ENCODE results near the gene PPP3R2. TPM values are rescaled to one million over a fixed set of nuclear protein-coding genes. Genes with fewer than 3 reads are reported as not detected.

The PPP3R2 gene
- polyA plus RNA-seq, 2 donors: not detected

GRCh38 chr9:101574731-101575333 lies 19.9 kb downstream of the PPP3R2 start:
- H3K36me3 ChIP-seq (ENCODE audit: control insufficient read depth in 2 of 2, insufficient read depth in 2 of 2, low read length in 1 of 2): peaks cover 0 to 2% of the 10 kb centered on the region in 2 donors
- no peak overlapping the region for H3K4me3 ChIP-seq (ENCODE audit: low read depth in 1 of 2, low read length in 2 of 2)
- no peaks in the 10 kb centered on the region for H3K4me1 ChIP-seq (ENCODE audit: control insufficient read depth in 2 of 2, insufficient read depth in 2 of 2, low read length in 1 of 2)
- no peak overlapping the region for H3K27ac ChIP-seq (ENCODE audit: low read depth in 2 of 2, low read length in 1 of 2)
- no peaks in the 10 kb centered on the region for H3K27me3 ChIP-seq (ENCODE audit: control insufficient read depth in 1 of 2, insufficient read depth in 2 of 2, low read length in 2 of 2)
- peaks cover 0 to 2% of the 10 kb centered on the region in 2 donors for H3K9me3 ChIP-seq (ENCODE audit: control insufficient read depth in 2 of 2, insufficient read depth in 1 of 2, low read depth in 1 of 2, low read length in 1 of 2)

DNA sequence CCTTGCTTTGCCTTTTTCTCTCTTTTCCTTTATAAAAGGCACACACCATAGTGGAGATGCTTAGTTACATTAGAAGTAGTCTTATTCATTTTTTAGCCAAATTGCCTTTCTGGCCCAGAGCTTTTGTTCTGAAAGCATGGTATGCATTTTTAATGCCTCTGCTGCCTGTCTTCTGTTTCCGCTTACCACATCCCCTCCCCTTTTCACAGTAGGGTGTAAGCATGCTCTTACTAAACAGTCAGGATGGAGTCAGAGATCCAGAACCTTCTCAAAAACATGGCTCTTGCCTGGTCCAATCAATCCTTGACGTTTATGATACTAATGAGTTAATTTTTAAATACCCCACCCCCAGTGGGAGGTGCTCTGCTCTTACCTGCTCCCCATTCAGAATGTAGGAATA lies 22.5 kb downstream of the PPP3R2 start:
- peaks cover 0 to 2% of the 10 kb centered on the region in 2 donors for H3K36me3 ChIP-seq (ENCODE audit: control insufficient read depth in 2 of 2, insufficient read depth in 2 of 2, low read length in 1 of 2)
- H3K4me3 ChIP-seq (ENCODE audit: low read depth in 1 of 2, low read length in 2 of 2): no peak overlapping the region
- no peaks in the 10 kb centered on the region for H3K27me3 ChIP-seq (ENCODE audit: control insufficient read depth in 1 of 2, insufficient read depth in 2 of 2, low read length in 2 of 2)
- no peaks in the 10 kb centered on the region for H3K4me1 ChIP-seq (ENCODE audit: control insufficient read depth in 2 of 2, insufficient read depth in 2 of 2, low read length in 1 of 2)
- WGBS, 2 donors: 53 to 82% methylated on average over 2 of the region's 2 CpGs
- no peaks in the 10 kb centered on the region for H3K9me3 ChIP-seq (ENCODE audit: control insufficient read depth in 2 of 2, insufficient read depth in 1 of 2, low read depth in 1 of 2, low read length in 1 of 2)
- no peak overlapping the region for H3K27ac ChIP-seq (ENCODE audit: low read depth in 2 of 2, low read length in 1 of 2)

DNA sequence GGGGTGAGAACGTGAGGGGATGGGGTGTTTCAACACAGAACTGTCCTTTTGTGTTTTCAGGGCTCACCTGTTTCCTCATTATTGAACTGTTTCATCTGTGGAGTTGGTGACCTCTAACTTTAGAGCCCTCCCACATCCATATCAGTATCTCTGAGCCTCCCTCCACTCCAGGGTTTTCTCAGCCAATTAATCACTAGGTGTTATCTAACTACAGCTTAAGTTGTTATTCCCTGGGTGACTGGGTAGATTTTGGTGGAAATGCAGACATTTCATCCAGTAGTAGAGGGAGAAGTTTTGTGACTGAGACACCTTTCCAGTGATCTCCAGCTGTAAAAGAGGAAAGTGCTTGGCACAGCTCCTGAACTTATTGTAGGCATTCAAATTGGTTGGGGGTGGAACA lies 23.7 kb downstream of the PPP3R2 start:
- Histone ChIP-seq H3K27me3 (ENCODE audit: control insufficient read depth in 1 of 2, insufficient read depth in 2 of 2, low read length in 2 of 2) (no peaks in the 10 kb centered on the region), H3K4me1 (ENCODE audit: control insufficient read depth in 2 of 2, insufficient read depth in 2 of 2, low read length in 1 of 2) (no peaks in the 10 kb centered on the region), H3K9me3 (ENCODE audit: control insufficient read depth in 2 of 2, insufficient read depth in 1 of 2, low read depth in 1 of 2, low read length in 1 of 2) (no peaks in the 10 kb centered on the region), H3K27ac (ENCODE audit: low read depth in 2 of 2, low read length in 1 of 2) (no peak overlapping the region), H3K4me3 (ENCODE audit: low read depth in 1 of 2, low read length in 2 of 2) (no peak overlapping the region), H3K36me3 (ENCODE audit: control insufficient read depth in 2 of 2, insufficient read depth in 2 of 2, low read length in 1 of 2) (peaks cover 0 to 2% of the 10 kb centered on the region in 2 donors)
- WGBS, 2 donors: 67 to 74% methylated on average over 1 of the region's 1 CpG

- Histone ChIP-seq H3K27ac (ENCODE audit: low read depth in 2 of 2, low read length in 1 of 2) (no peak overlapping the region), H3K4me1 (ENCODE audit: control insufficient read depth in 2 of 2, insufficient read depth in 2 of 2, low read length in 1 of 2) (no peaks in the 10 kb centered on the region), H3K36me3 (ENCODE audit: control insufficient read depth in 2 of 2, insufficient read depth in 2 of 2, low read length in 1 of 2) (peaks cover 0 to 2% of the 10 kb centered on the region in 2 donors), H3K27me3 (ENCODE audit: control insufficient read depth in 1 of 2, insufficient read depth in 2 of 2, low read length in 2 of 2) (no peaks in the 10 kb centered on the region), H3K9me3 (ENCODE audit: control insufficient read depth in 2 of 2, insufficient read depth in 1 of 2, low read depth in 1 of 2, low read length in 1 of 2) (no peaks in the 10 kb centered on the region), H3K4me3 (ENCODE audit: low read depth in 1 of 2, low read length in 2 of 2) (no peak overlapping the region)
- WGBS, 2 donors: 76 to 81% methylated on average over 5 of the region's 5 CpGs
These were observed 24.8 kb downstream of the PPP3R2 start for GRCh38 chr9:101569741-101570501.

GRCh38 chr9:101567725-101568350 lies 26.9 kb downstream of the PPP3R2 start:
- 92 to 93% methylated on average over 3 of the region's 3 CpGs for WGBS, 2 donors
- Histone ChIP-seq H3K9me3 (ENCODE audit: control insufficient read depth in 2 of 2, insufficient read depth in 1 of 2, low read depth in 1 of 2, low read length in 1 of 2) (no peaks in the 10 kb centered on the region), H3K4me1 (ENCODE audit: control insufficient read depth in 2 of 2, insufficient read depth in 2 of 2, low read length in 1 of 2) (no peaks in the 10 kb centered on the region), H3K36me3 (ENCODE audit: control insufficient read depth in 2 of 2, insufficient read depth in 2 of 2, low read length in 1 of 2) (peaks cover 4% of the 10 kb centered on the region in 2 donors), H3K27me3 (ENCODE audit: control insufficient read depth in 1 of 2, insufficient read depth in 2 of 2, low read length in 2 of 2) (no peaks in the 10 kb centered on the region), H3K27ac (ENCODE audit: low read depth in 2 of 2, low read length in 1 of 2) (no peak overlapping the region), H3K4me3 (ENCODE audit: low read depth in 1 of 2, low read length in 2 of 2) (no peak overlapping the region)

DNA sequence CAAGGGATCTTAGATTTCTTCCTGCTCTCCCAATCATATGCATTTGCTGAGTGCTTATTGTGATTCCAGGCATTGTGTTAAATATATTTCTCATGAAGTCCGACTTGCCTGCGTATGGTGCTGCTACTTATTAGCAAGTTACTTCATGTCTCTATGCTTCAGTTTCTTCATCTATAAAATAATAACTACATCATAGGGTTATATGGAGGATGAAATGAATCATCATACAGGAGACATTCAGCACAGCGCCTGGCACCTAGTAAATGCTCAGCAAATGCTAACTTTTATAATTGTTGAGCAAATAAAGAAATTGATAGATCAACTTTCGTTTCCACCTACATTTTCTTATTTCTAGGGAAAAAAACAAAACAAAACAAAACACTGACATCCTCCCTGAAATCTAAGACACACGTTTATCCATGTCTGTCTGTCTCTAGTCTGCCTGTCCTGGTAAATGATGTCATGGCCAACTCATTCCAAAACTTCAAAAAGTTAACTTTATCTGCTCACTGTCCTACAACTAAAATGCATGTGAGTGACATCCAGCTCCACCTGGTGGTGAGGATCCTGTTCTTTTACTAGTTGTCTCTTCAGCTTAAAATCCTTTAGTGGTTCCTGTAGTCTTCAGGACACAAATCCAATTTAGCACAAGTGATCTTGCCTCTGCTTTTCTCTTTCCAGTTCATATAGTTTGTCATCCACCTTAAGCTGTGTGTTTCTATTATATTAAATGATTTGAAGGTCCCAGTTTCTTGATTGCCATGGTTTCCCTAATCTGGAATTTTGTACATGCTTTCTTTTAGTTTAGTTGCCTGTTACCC lies 27.7 kb downstream of the PPP3R2 start:
- WGBS, 2 donors: 85 to 86% methylated on average over 5 of the region's 5 CpGs
- H3K36me3 ChIP-seq (ENCODE audit: control insufficient read depth in 2 of 2, insufficient read depth in 2 of 2, low read length in 1 of 2): peaks cover 4 to 8% of the 10 kb centered on the region in 2 donors
- no peaks in the 10 kb centered on the region for H3K9me3 ChIP-seq (ENCODE audit: control insufficient read depth in 2 of 2, insufficient read depth in 1 of 2, low read depth in 1 of 2, low read length in 1 of 2)
- no peaks in the 10 kb centered on the region for H3K27me3 ChIP-seq (ENCODE audit: control insufficient read depth in 1 of 2, insufficient read depth in 2 of 2, low read length in 2 of 2)
- H3K27ac ChIP-seq (ENCODE audit: low read depth in 2 of 2, low read length in 1 of 2): no peak overlapping the region
- H3K4me1 ChIP-seq (ENCODE audit: control insufficient read depth in 2 of 2, insufficient read depth in 2 of 2, low read length in 1 of 2): no peaks in the 10 kb centered on the region
- H3K4me3 ChIP-seq (ENCODE audit: low read depth in 1 of 2, low read length in 2 of 2): no peak overlapping the region

GRCh38 chr9:101564252-101564651 lies 30.5 kb downstream of the PPP3R2 start:
- Histone ChIP-seq H3K9me3 (ENCODE audit: control insufficient read depth in 2 of 2, insufficient read depth in 1 of 2, low read depth in 1 of 2, low read length in 1 of 2) (no peaks in the 10 kb centered on the region), H3K4me3 (ENCODE audit: low read depth in 1 of 2, low read length in 2 of 2) (no peak overlapping the region), H3K36me3 (ENCODE audit: control insufficient read depth in 2 of 2, insufficient read depth in 2 of 2, low read length in 1 of 2) (peaks cover 4 to 8% of the 10 kb centered on the region in 2 donors), H3K27ac (ENCODE audit: low read depth in 2 of 2, low read length in 1 of 2) (no peak overlapping the region), H3K4me1 (ENCODE audit: control insufficient read depth in 2 of 2, insufficient read depth in 2 of 2, low read length in 1 of 2) (no peaks in the 10 kb centered on the region), H3K27me3 (ENCODE audit: control insufficient read depth in 1 of 2, insufficient read depth in 2 of 2, low read length in 2 of 2) (no peaks in the 10 kb centered on the region)

- Histone ChIP-seq H3K9me3 (ENCODE audit: control insufficient read depth in 2 of 2, insufficient read depth in 1 of 2, low read depth in 1 of 2, low read length in 1 of 2) (no peaks in the 10 kb centered on the region), H3K4me3 (ENCODE audit: low read depth in 1 of 2, low read length in 2 of 2) (no peak overlapping the region), H3K36me3 (ENCODE audit: control insufficient read depth in 2 of 2, insufficient read depth in 2 of 2, low read length in 1 of 2) (peaks cover 5 to 8% of the 10 kb centered on the region in 2 donors), H3K27me3 (ENCODE audit: control insufficient read depth in 1 of 2, insufficient read depth in 2 of 2, low read length in 2 of 2) (no peaks in the 10 kb centered on the region), H3K27ac (ENCODE audit: low read depth in 2 of 2, low read length in 1 of 2) (no peak overlapping the region), H3K4me1 (ENCODE audit: control insufficient read depth in 2 of 2, insufficient read depth in 2 of 2, low read length in 1 of 2) (no peaks in the 10 kb centered on the region)
- WGBS, 2 donors: 95 to 100% methylated on average over 1 of the region's 1 CpG
These were observed 31.8 kb downstream of the PPP3R2 start for GRCh38 chr9:101562966-101563365.

- H3K4me3 ChIP-seq (ENCODE audit: low read depth in 1 of 2, low read length in 2 of 2): no peak overlapping the region
- H3K9me3 ChIP-seq (ENCODE audit: control insufficient read depth in 2 of 2, insufficient read depth in 1 of 2, low read depth in 1 of 2, low read length in 1 of 2): no peaks in the 10 kb centered on the region
- peaks cover 11 to 12% of the 10 kb centered on the region in 2 donors for H3K36me3 ChIP-seq (ENCODE audit: control insufficient read depth in 2 of 2, insufficient read depth in 2 of 2, low read length in 1 of 2)
- 87 to 89% methylated on average over 1 of the region's 1 CpG for WGBS, 2 donors
- H3K4me1 ChIP-seq (ENCODE audit: control insufficient read depth in 2 of 2, insufficient read depth in 2 of 2, low read length in 1 of 2): no peaks in the 10 kb centered on the region
- H3K27me3 ChIP-seq (ENCODE audit: control insufficient read depth in 1 of 2, insufficient read depth in 2 of 2, low read length in 2 of 2): no peaks in the 10 kb centered on the region
- H3K27ac ChIP-seq (ENCODE audit: low read depth in 2 of 2, low read length in 1 of 2): no peak overlapping the region
These were observed 33.0 kb downstream of the PPP3R2 start for GRCh38 chr9:101561740-101562139.
